Retinal pigment epithelial cell (primary cell): ENCODE measurements around the gene MLC1.

Experiments
- DNase-seq: peaks from one replicate; pipeline ENCODE4 v3.0.0-alpha.2; 2010; ENCODE audit warnings: low read depth
- H3K4me3 ChIP-seq: 2 replicates; pipeline ENCODE4 v1.5.1; 2011; ENCODE audit warnings: mild to moderate bottlenecking, low read length, control low read depth, moderate library complexity
- TF ChIP-seq, protein P1 (sequence below): conservative IDR thresholded peaks from 2 replicates; pipeline ENCODE4 v1.5.1; 2011; ENCODE audit warnings: low read depth, low read length, control low read depth, inconsistent platforms

MLC1 gene

DNA sequence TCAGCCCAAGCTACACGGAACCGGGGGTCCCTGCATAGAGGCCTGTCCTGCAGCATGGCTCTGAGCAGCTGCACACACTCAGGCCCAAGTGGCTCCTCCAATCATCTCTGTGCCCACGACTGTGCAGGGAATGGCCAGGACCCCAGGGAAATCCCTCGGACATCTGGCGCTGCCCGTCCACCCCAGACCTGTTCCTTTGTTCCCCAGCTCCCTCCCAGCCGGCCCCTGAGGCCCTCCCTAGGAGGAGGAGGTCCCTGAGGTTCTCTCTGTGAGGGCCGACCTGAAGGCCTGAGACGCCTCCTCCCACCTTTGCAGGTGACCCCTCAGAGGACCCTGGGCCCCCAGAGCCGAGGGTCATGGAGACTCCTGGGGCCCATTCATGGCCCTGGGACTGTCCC, 1.1 kb downstream of the MLC1 start:
- TF ChIP-seq, protein P1, sequence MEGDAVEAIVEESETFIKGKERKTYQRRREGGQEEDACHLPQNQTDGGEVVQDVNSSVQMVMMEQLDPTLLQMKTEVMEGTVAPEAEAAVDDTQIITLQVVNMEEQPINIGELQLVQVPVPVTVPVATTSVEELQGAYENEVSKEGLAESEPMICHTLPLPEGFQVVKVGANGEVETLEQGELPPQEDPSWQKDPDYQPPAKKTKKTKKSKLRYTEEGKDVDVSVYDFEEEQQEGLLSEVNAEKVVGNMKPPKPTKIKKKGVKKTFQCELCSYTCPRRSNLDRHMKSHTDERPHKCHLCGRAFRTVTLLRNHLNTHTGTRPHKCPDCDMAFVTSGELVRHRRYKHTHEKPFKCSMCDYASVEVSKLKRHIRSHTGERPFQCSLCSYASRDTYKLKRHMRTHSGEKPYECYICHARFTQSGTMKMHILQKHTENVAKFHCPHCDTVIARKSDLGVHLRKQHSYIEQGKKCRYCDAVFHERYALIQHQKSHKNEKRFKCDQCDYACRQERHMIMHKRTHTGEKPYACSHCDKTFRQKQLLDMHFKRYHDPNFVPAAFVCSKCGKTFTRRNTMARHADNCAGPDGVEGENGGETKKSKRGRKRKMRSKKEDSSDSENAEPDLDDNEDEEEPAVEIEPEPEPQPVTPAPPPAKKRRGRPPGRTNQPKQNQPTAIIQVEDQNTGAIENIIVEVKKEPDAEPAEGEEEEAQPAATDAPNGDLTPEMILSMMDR = no peak
- no peak overlapping the region for H3K4me3 ChIP-seq

DNA sequence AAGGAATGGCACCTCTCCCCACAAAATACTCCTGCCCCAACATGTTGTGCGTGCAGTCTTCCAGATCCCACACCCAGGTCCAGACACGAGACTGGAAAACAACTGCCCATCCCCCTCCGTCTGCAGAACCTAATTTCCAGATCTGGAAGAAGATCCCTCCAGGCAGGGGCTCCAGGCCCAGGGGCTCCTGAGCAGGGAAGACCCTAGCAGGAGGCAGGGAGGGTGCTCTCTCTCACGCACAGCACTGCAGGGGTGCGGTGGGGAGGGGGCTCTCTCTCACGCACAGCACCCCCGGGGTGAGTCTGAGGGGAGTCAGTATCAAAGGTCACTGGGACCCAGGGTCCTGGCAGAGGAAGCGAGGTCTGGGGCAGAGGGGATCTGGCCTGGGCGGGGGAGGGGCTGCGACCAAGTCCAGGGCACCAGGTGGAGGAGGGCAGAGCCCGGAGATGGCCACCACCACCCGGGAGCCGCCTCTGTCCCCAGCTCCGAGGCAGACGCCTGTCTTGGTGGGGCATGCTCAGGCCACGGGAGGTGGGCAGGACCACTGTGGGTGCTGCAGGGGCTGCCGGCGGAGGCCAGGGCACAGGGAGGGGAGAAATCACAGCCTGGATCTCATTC, 1.7 kb downstream of the MLC1 start:
- H3K4me3 ChIP-seq = no peak overlapping the region
- no peak for DNase-seq
- TF ChIP-seq, protein P1 = no peak

More for the DNA sequence above, 1.1 kb downstream of the MLC1 start:
- DNase-seq = no peak

DNA sequence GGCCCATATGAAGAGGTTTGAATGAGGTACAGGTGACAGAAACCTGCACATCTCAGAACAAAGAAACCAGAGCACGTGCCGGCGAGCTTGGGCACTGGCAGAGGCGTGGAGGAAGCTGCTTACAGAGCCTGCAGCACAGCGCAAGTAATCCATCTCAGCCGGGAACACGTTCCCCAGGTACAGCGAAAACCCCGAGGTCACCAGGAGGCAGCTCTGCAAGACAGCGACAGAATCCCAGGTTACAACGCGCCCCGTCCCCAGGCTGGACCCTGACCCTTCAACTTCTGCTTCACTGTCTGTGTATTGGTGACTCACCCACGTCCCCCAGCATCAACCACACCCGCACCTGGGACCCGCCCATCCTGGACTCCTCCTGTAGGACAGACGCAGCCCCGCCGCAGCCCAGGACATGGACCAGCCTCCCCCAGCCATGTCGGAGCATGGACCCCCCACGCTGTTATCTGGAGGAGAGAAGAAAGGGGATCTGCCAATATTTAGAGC, 2.2 kb downstream of the MLC1 start:
- H3K4me3 ChIP-seq = no peak overlapping the region
- no peak for DNase-seq
- TF ChIP-seq, protein P1 = no peak

DNA sequence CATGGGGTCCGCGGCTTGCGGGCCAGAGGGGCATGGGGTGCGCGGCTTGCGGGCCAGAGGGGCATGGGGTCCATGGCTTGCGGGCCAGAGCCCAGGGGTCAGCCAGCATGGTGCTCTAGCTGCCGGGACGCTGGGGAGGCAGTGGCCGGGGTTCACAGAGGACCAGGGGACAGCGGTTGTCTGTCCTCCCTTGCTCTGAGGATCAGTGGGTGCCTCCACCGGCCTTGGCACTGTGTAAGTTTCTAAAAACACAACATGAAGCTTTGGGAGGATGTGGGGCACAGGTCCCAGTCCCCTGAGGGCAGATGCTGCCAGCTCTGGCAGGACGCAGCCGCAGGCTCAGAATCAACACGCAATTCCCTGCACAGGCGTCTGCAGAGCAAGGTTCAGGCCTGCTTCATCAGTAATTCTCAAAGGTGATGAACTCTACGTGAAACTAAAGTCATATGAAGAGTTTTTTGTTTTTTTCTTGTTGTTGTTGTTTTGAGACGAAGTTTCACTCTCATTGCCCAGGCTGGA, 3.0 kb downstream of the MLC1 start:
- no peak for DNase-seq
- TF ChIP-seq, protein P1 = no peak
- H3K4me3 ChIP-seq = no peak overlapping the region

DNA sequence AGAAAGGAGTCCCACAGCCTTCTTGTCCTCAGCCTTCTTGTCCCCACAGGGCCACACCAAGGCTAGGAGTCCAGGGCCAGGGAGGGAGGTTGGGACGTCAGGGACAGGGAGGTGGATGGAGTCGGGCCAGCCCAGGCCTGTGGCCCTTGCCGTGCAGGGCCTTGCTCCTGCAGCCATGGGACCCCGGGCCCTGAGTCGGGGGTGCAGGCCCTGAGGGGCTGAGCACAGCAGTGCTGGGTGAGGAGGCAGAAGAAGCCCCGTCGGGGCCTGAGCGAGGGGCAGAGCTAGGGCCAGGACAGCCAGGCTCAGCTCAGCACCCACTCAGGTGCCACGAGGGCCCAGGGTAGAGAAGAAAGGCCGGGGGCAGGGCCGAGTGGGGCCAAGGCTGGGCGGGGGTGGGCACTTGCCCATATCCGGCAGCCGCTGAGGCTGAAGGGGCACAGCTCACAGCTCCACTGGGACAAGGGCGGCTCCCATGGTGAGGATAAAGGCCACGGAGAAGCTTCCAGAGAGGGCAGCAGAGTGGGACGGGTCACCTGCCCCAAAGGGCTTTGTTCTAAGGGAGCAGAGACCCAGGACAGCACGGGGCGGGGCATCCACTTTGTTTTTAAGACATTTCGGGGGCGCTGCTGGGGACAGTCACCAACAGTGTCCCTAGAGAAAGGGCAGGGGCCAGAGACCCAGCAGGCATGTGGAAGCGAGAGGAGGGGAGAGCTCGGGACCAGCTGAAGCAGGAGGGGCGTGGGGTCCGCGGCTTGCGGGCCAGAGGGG, 3.6 kb downstream of the MLC1 start:
- H3K4me3 ChIP-seq = no peak overlapping the region
- TF ChIP-seq, protein P1 = no peak
- DNase-seq = no peak

DNA sequence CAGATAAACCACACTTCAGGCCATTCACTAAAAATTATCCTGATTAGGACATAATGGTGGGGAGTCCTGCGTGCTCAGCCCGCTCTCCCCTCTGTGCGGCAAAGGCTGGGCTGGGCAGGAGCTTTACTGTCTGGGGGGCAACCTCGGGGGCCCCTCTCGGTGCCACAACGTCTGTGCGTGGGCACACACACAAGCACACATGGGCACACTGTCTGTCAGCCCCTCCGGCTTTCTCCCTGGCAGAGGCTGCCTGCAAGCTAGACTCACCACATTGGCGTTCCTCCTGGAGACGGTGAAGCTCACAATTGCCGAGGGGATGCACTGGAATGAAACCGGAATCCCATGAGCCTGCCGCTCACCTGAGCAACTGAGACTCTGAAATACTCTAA, 5.2 kb downstream of the MLC1 start:
- no peak overlapping the region for H3K4me3 ChIP-seq
- TF ChIP-seq, protein P1 = no peak
- DNase-seq = no peak
